Spleen (tissue), 11 donors: ENCODE results near the gene TANK. TPM values are rescaled to one million over a fixed set of nuclear protein-coding genes. Genes with fewer than 3 reads are reported as not detected.

Experiments used
- DNase-seq: peaks from one replicate; pipeline ENCODE4 v3.0.0-alpha.2; 2020
- H3K27ac ChIP-seq, 8 donors: fragments of 200-600 bp; sonication (generic) in 7 of 8; 1 replicate in 4 of 8; 2 replicates in 4 of 8; pipeline versions ENCODE4 v1.5.0 to v1.8.0; 2016 to 2021; ENCODE audit warnings: inconsistent platforms in 4 of 8, mild to moderate bottlenecking in 4 of 8, moderate library complexity in 1 of 8
- H3K27me3 ChIP-seq, 7 donors: fragments of 200-600 bp; sonication (generic) in 6 of 7; replicated peaks in 1 of 7; 1 replicate in 4 of 7; 2 replicates in 3 of 7; pipeline versions ENCODE4 v1.5.0 to v1.8.0; 2016 to 2021; ENCODE audit warnings: inconsistent platforms in 3 of 7, mild to moderate bottlenecking in 1 of 7
- H3K36me3 ChIP-seq, 6 donors: fragments of 200-600 bp; sonication (generic) in 5 of 6; 1 replicate in 4 of 6; 2 replicates in 2 of 6; pipeline versions ENCODE4 v1.5.0 to v1.8.0; 2016 to 2021; ENCODE audit warnings: inconsistent platforms in 2 of 6
- H3K4me1 ChIP-seq, 6 donors: fragments of 200-600 bp; sonication (generic) in 5 of 6; 1 replicate in 3 of 6; 2 replicates in 3 of 6; pipeline versions ENCODE4 v1.5.0 to v1.8.0; 2016 to 2021; ENCODE audit warnings: inconsistent platforms in 3 of 6
- H3K4me3 ChIP-seq, 8 donors: fragments of 200-600 bp; sonication (generic) in 7 of 8; 1 replicate in 4 of 8; 2 replicates in 4 of 8; pipeline versions ENCODE4 v1.5.0 to v1.8.0; 2016 to 2021; ENCODE audit warnings: inconsistent platforms in 4 of 8, mild to moderate bottlenecking in 4 of 8, moderate library complexity in 2 of 8
- H3K9me3 ChIP-seq, 8 donors: fragments of 200-600 bp; sonication (generic) in 7 of 8; 1 replicate in 4 of 8; 2 replicates in 4 of 8; pipeline versions ENCODE4 v1.5.0 to v1.8.0; 2016 to 2021; ENCODE audit warnings: inconsistent platforms in 4 of 8
- CTCF ChIP-seq, 11 experiments: fragments of 200-600 bp in 7 of 11; fragments of 450-650 bp in 4 of 11; sonication (generic) in 4 of 11; IDR thresholded peaks in 8 of 11; conservative IDR thresholded peaks in 3 of 11; 1 replicate in 7 of 11; 2 replicates in 4 of 11; pipeline versions ENCODE4 v1.4.0 to v1.8.0; 2016 to 2021; ENCODE audit warnings: antibody characterized with exemption in 11 of 11, inconsistent platforms in 4 of 11, mild to moderate bottlenecking in 1 of 11
- POLR2A ChIP-seq, 3 donors: fragments of 450-650 bp; IDR thresholded peaks; one replicate each; pipeline ENCODE4 v1.5.1; 2017; ENCODE audit warnings: antibody characterized with exemption in 3 of 3, mild to moderate bottlenecking in 1 of 3
- POLR2AphosphoS5 ChIP-seq, 3 donors: sonication (generic); formaldehyde crosslinking; IDR thresholded peaks; one replicate each; pipeline ENCODE4 v1.5.1; 2017; ENCODE audit warnings: antibody characterized with exemption in 3 of 3
- WGBS, 5 donors: extraction: QIAGEN DNeasy Blood & Tissue Kit in 3 of 5; methylation state at CpG; one replicate each; pipeline versions ENCODE4 v1.1.5 to v1.1.7; 2013 to 2018; 5-methylcytosine and 5-hydroxymethylcytosine counted together
- intact Hi-C: fragments of 100-400 bp; cut with DNase I; formaldehyde crosslinking; loops from one replicate; pipeline ENCODE4 v1.15.0; 2023; ENCODE audit warnings: low total_unique reads
- polyA plus RNA-seq, 3 donors: library from polyadenylated mRNA; stranded (reverse); fragments of 200-250 nt; gene quantifications; one replicate each; pipeline ENCODE4 v1.2.1, GENCODE V29; 2013
- total RNA-seq, 7 donors: library from RNA; depleted of rRNA in 3 of 7; stranded (reverse); fragments of >200 nt in 3 of 7; fragmentation: NEBNext Ultra II Directional in 4 of 7; extraction: Animal tissue kit (Norgen Biotek cat#: 25700) in 4 of 7; gene quantifications; one replicate each; pipeline versions ENCODE4 v1.1.0 to v1.2.1, GENCODE V29; 2016 to 2021
- donor health status: healthy with polysubstance abuse.
- donor health status: DM: no; HTN: no; CAD: no; lungs with moderate emphysema.
- donor health status: DM: no; HTN: no; CAD: no.
- donor health status: Bipolar disorder and iron deficiency.
- donor health status: healthy.
- donor health status: DM: no; HTN: no; CAD: no.
- donor health status: DM: yes; HTN: yes; CAD: no.

Gene TANK
- total and polyA plus RNA-seq, 10 donors: 37.5 to 152 (median 120) TPM

- intact Hi-C loops: no loop called here
- Histone ChIP-seq H3K9me3 (peaks cover 0 to 4% (median 0%) of the 10 kb centered on the region in 8 donors), H3K4me3 (no peak overlapping the region), H3K27ac (no peak overlapping the region), H3K4me1 (no peaks in the 10 kb centered on the region), H3K36me3 (no peaks in the 10 kb centered on the region), H3K27me3 (peaks cover 0 to 24% (median 3%) of the 10 kb centered on the region in 7 donors)
- WGBS, 5 donors: 33 to 55% (median 47%) methylated on average over 1 of the region's 1 CpG
- TF ChIP-seq CTCF (IDR thresholded peaks at IDR 0.05 in 8 of 11, conservative IDR thresholded peaks at IDR 0.05 in 3 of 11) (no peak), POLR2AphosphoS5 (IDR thresholded peaks at IDR 0.05) (no peak), POLR2A (IDR thresholded peaks at IDR 0.05) (no peak)
- DNase-seq: no peak
Measured at GRCh38 chr2:161283926-161284325, 123.7 kb downstream of the TANK start.

Other genes with a start within 250 kb of the TANK start
- 10 to 100 TPM; 26.7 to 47.7 (median 28.8) TPM for gene PSMD14, start 148.0 kb downstream of the TANK start, total RNA-seq
- 10 to 100 TPM; 23.5 to 31.0 (median 30.5) TPM for gene PSMD14, start 148.0 kb downstream of the TANK start, polyA plus RNA-seq